HepG2 (cell line): Measurements from ENCODE around the gene ARMC2. TPM values are rescaled to one million over a fixed set of nuclear protein-coding genes. Genes with fewer than 3 reads are reported as not detected.

ENCODE experiments used
- ATAC-seq: fragments of 200-7000 bp; cut with Tn5 transposase; 3 replicates; pipeline ENCODE4 v1.9.1; 2020; ENCODE audit warnings: mild to moderate bottlenecking, moderate library complexity
- BruUV-seq: library from RNA; stranded (reverse); fragments of 400-500 nt; replicated peaks from 2 replicates; lab custom pipeline; 2021; lab: Mats Ljungman, UMichigan
- CTCF ChIA-PET: fragments of 300-600 bp; formaldehyde crosslinking; extraction: SDS; loops from one replicate; lab custom pipeline; 2021; ENCODE audit warnings: low total read pairs, inconsistent platforms, low intra/inter-chr PET ratio; lab: Yijun Ruan, JAX
- POLR2A ChIA-PET: fragments of 350-600 bp; sonication (Branson Sonifier 250); formaldehyde crosslinking; loops from one replicate; lab custom pipeline; 2020; ENCODE audit warnings: antibody characterized with exemption, inconsistent platforms; lab: Yijun Ruan, JAX
- DNase-seq: peaks from one replicate; pipeline ENCODE4 v3.0.0-alpha.2; 2015; ENCODE audit warnings: low spot score
- FAIRE-seq: peaks from 3 replicates; lab custom pipeline; 2011; peaks lifted over from hg19 to GRCh38; lab: Jason Lieb, UNC
- H2AFZ ChIP-seq: one replicate; pipeline ENCODE4 v1.6.1; 2011; ENCODE audit warnings: low read length, inconsistent platforms
- H3K27ac ChIP-seq: fragments of 300-600 bp; 3 replicates; pipeline ENCODE4 v1.8.0; 2011; ENCODE audit warnings: mixed run types, mild to moderate bottlenecking, mixed read lengths, low read length, inconsistent platforms; ENCODE audit not compliant: insufficient read depth; ENCODE audit errors: extremely low read length
- H3K27me3 ChIP-seq, 2 experiments: fragments of 200-600 bp in 1 of 2; 2 replicates in 1 of 2; 3 replicates in 1 of 2; pipeline versions ENCODE4 v1.6.0 to v1.8.0; 2011; ENCODE audit warnings: low read length in 2 of 2, mild to moderate bottlenecking in 2 of 2, moderate library complexity in 2 of 2, inconsistent platforms in 1 of 2; ENCODE audit not compliant: insufficient read depth in 2 of 2, control insufficient read depth in 1 of 2
- H3K36me3 ChIP-seq, 2 experiments: fragments of 200-600 bp in 1 of 2; replicated peaks in 1 of 2; 2 replicates in 1 of 2; 3 replicates in 1 of 2; pipeline versions ENCODE4 v1.5.1 to v1.8.0; 2011; ENCODE audit warnings: low read length in 2 of 2, inconsistent platforms in 1 of 2; ENCODE audit not compliant: insufficient read depth in 2 of 2, control insufficient read depth in 1 of 2
- H3K4me1 ChIP-seq: 2 replicates; pipeline ENCODE4 v1.5.1; 2012; ENCODE audit warnings: low read length, inconsistent platforms; ENCODE audit not compliant: insufficient read depth
- H3K4me2 ChIP-seq: 2 replicates; pipeline ENCODE4 v1.6.0; 2011; ENCODE audit warnings: low read depth, low read length, inconsistent platforms
- H3K4me3 ChIP-seq, 3 experiments: fragments of 200-600 bp in 1 of 3; sonication (generic), shearing (Covaris generic) in 1 of 3; replicated peaks in 1 of 3; 2 replicates each; pipeline ENCODE4 v1.5.1; 2011 to 2016; ENCODE audit warnings: low read length in 3 of 3, inconsistent platforms in 2 of 3, low read depth in 2 of 3, mild to moderate bottlenecking in 2 of 3, control low read depth in 1 of 3, mixed read lengths in 1 of 3; ENCODE audit not compliant: insufficient read depth in 1 of 3
- H3K79me2 ChIP-seq: one replicate; pipeline ENCODE4 v1.6.1; 2011; ENCODE audit warnings: low read length, inconsistent platforms; ENCODE audit not compliant: insufficient read depth
- H3K9ac ChIP-seq: 2 replicates; pipeline ENCODE4 v1.6.0; 2011; ENCODE audit warnings: mild to moderate bottlenecking, low read depth, low read length, inconsistent platforms; ENCODE audit not compliant: insufficient read depth
- H3K9me3 ChIP-seq: 2 replicates; pipeline ENCODE4 v1.5.1; 2012; ENCODE audit warnings: mild to moderate bottlenecking, low read length
- H4K20me1 ChIP-seq: 2 replicates; pipeline ENCODE4 v1.6.0; 2011; ENCODE audit warnings: inconsistent platforms, mild to moderate bottlenecking, low read length, moderate library complexity; ENCODE audit not compliant: insufficient read depth
- ARID5B ChIP-seq: IDR thresholded peaks from 2 replicates; pipeline ENCODE4 v1.4.0; 2020; ENCODE audit warnings: mild to moderate bottlenecking, missing genetic modification reagents
- ATM ChIP-seq: fragments of 450-650 bp; IDR thresholded peaks from 2 replicates; pipeline ENCODE4 v1.7.1; 2017; ENCODE audit warnings: mild to moderate bottlenecking, borderline replicate concordance
- EHMT2 ChIP-seq: fragments of 200-600 bp; sonication (generic); IDR thresholded peaks from 2 replicates; pipeline ENCODE4 v1.7.0; 2017; ENCODE audit warnings: antibody characterized with exemption, low read depth, low read length, borderline replicate concordance
- HNF4A ChIP-seq: sonication (generic); formaldehyde crosslinking; IDR thresholded peaks from 2 replicates; pipeline ENCODE4 v1.4.0; 2020; ENCODE audit warnings: missing genetic modification reagents
- HNRNPH1 ChIP-seq: fragments of 200-400 bp; formaldehyde crosslinking; optimal IDR thresholded peaks from 2 replicates; pipeline ENCODE3; 2017; ENCODE audit warnings: mild to moderate bottlenecking, low read depth, low read length
- ISL2 ChIP-seq: sonication (generic); formaldehyde crosslinking; IDR thresholded peaks from 2 replicates; pipeline ENCODE4 v1.5.0; 2020; ENCODE audit warnings: missing genetic modification reagents
- SOX13 ChIP-seq, 3 experiments: fragments of 450-650 bp in 1 of 3; sonication (generic) in 1 of 3; formaldehyde crosslinking in 1 of 3; IDR thresholded peaks in 2 of 3; conservative IDR thresholded peaks in 1 of 3; 2 replicates each; pipeline versions ENCODE4 v1.5.0 to v1.6.1; 2016 to 2020; ENCODE audit warnings: antibody characterized with exemption in 1 of 3, mild to moderate bottlenecking in 1 of 3, missing compliant biosample characterization in 1 of 3, missing genetic modification reagents in 1 of 3, moderate library complexity in 1 of 3
- TFAP4 ChIP-seq: sonication (generic); IDR thresholded peaks from 2 replicates; pipeline ENCODE4 v1.6.1; 2016; ENCODE audit warnings: low read depth, borderline replicate concordance
- ZBTB7B ChIP-seq: sonication (generic); formaldehyde crosslinking; IDR thresholded peaks from 2 replicates; pipeline ENCODE4 v1.4.0; 2020; ENCODE audit warnings: missing genetic modification reagents
- ZMYM4 ChIP-seq: sonication (generic); formaldehyde crosslinking; IDR thresholded peaks from 2 replicates; pipeline ENCODE4 v1.8.1; 2023; ENCODE audit warnings: mild to moderate bottlenecking, missing genetic modification reagents
- ZNF549 ChIP-seq: sonication (generic); formaldehyde crosslinking; IDR thresholded peaks from 2 replicates; pipeline ENCODE4 v1.5.0; 2020; ENCODE audit warnings: missing genetic modification reagents
- WGBS: methylation state at CpG from one replicate; pipeline ENCODE4 v1.1.6; 2017; ENCODE audit warnings: low lambda C conversion rate; 5-methylcytosine and 5-hydroxymethylcytosine counted together
- in situ Hi-C: cut with HindIII; loops from 2 replicates; pipeline ENCODE4 v1.10.0; 2017; ENCODE audit warnings: low pct_unique_long_range_greater_than_20kb; ENCODE audit not compliant: extremely low pct_ligation_motif_present
- intact Hi-C: fragments of 100-400 bp; cut with micrococcal nuclease; formaldehyde crosslinking; loops from one replicate; pipeline ENCODE4 v1.10.0; 2022; ENCODE audit not compliant: unreplicated experiment
- polyA plus RNA-seq, 8 experiments: library from polyadenylated mRNA; depleted of rRNA in 3 of 8; stranded (reverse) in 7 of 8; unstranded in 1 of 8; fragments of >200 nt; fragmentation: Illumina TruSeq in 4 of 8; extraction: Trizol in 4 of 8; gene quantifications; 2 replicates each; pipeline versions ENCODE4 v1.2.1 to v1.2.3, GENCODE V29; 2011 to 2016; ENCODE audit warnings: low read depth in 4 of 8, missing spikeins in 1 of 8, mixed read lengths in 1 of 8; ENCODE audit not compliant: insufficient read depth in 1 of 8
- total RNA-seq, 5 experiments: library from RNA; depleted of rRNA; stranded (reverse); fragments of >200 nt; fragmentation: Illumina TruSeq; extraction: Trizol; gene quantifications; 2 replicates each; pipeline ENCODE4 v1.2.3, GENCODE V29; 2016; ENCODE audit warnings: low read depth in 1 of 5
- TF ChIP-seq, protein P1 (sequence below): sonication (generic); formaldehyde crosslinking; IDR thresholded peaks from 2 replicates; pipeline ENCODE4 v1.5.0; 2020; ENCODE audit warnings: missing genetic modification reagents, mild to moderate bottlenecking, borderline replicate concordance
- TF ChIP-seq, protein P2 (sequence below): sonication (generic); formaldehyde crosslinking; IDR thresholded peaks from 2 replicates; pipeline ENCODE4 v1.5.0; 2020; ENCODE audit warnings: mild to moderate bottlenecking, missing genetic modification reagents, borderline replicate concordance

The ARMC2 gene
- total and polyA plus RNA-seq, 2 of the 13 experiments (the other 11 are each of a cell fraction or from before 2014, with no cell fraction given): 1.4 to 3.2 TPM

DNA sequence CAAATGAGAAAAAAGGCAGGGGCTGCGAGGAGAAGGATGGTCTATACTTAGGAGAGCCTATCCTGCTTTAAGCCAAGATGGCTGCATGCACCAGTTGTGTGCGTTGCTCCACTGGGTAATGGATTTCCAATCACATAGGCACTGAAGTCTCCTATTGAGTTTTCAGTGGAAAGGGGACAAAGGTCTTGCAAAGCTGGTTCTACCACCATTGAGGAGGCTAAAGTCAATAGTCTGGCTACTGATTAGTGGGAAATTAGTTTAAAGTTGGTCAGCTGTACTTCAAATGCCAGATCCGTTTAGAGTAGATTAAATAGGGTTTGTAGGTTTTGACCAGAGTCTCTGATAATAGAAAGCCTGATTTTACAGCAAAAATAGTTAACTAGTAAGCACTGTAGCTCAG lies 141.5 kb downstream of the ARMC2 start:
- peak; percentile 79 for FAIRE-seq
- TF ChIP-seq EHMT2 (peak; percentile 87; the same call in 1 of the 2 replicates), ZMYM4 (CRISPR knock-in tag) (peak; percentile 96), ZBTB7B (no peak), SOX13 (IDR thresholded peaks at IDR 0.05) (no peak), SOX13 (CRISPR knock-in tag; conservative IDR thresholded peaks at IDR 0.05 in 1 of 2, IDR thresholded peaks at IDR 0.05 in 1 of 2) (peak in 1 of 2 experiments; percentile 23; a peak in 1 of 4 replicates), TFAP4 (peak; percentile 74; the same call in 1 of the 2 replicates), ISL2 (CRISPR knock-in tag) (0 out of 2 replicates have a peak, but pooled peaks have one; percentile 26), ARID5B (0 out of 2 replicates have a peak, but pooled peaks have one; percentile 7), ZNF549 (CRISPR knock-in tag) (no peak), ATM (no peak), HNRNPH1 (no peak), HNF4A (peak; percentile 79)
- TF ChIP-seq, protein P1, sequence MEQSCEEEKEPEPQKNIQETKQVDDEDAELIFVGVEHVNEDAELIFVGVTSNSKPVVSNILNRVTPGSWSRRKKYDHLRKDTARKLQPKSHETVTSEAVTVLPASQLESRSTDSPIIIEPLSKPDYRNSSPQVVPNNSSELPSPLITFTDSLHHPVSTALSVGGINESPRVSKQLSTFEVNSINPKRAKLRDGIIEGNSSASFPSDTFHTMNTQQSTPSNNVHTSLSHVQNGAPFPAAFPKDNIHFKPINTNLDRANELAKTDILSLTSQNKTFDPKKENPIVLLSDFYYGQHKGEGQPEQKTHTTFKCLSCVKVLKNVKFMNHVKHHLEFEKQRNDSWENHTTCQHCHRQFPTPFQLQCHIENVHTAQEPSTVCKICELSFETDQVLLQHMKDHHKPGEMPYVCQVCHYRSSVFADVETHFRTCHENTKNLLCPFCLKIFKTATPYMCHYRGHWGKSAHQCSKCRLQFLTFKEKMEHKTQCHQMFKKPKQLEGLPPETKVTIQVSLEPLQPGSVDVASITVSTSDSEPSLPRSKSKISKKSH (CRISPR knock-in tag): no peak
- TF ChIP-seq, protein P2, sequence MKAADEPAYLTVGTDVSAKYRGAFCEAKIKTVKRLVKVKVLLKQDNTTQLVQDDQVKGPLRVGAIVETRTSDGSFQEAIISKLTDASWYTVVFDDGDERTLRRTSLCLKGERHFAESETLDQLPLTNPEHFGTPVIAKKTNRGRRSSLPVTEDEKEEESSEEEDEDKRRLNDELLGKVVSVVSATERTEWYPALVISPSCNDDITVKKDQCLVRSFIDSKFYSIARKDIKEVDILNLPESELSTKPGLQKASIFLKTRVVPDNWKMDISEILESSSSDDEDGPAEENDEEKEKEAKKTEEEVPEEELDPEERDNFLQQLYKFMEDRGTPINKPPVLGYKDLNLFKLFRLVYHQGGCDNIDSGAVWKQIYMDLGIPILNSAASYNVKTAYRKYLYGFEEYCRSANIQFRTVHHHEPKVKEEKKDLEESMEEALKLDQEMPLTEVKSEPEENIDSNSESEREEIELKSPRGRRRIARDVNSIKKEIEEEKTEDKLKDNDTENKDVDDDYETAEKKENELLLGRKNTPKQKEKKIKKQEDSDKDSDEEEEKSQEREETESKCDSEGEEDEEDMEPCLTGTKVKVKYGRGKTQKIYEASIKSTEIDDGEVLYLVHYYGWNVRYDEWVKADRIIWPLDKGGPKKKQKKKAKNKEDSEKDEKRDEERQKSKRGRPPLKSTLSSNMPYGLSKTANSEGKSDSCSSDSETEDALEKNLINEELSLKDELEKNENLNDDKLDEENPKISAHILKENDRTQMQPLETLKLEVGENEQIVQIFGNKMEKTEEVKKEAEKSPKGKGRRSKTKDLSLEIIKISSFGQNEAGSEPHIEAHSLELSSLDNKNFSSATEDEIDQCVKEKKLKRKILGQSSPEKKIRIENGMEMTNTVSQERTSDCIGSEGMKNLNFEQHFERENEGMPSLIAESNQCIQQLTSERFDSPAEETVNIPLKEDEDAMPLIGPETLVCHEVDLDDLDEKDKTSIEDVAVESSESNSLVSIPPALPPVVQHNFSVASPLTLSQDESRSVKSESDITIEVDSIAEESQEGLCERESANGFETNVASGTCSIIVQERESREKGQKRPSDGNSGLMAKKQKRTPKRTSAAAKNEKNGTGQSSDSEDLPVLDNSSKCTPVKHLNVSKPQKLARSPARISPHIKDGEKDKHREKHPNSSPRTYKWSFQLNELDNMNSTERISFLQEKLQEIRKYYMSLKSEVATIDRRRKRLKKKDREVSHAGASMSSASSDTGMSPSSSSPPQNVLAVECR (CRISPR knock-in tag): peak; percentile 19; the same call in 1 of the 2 replicates

More for the DNA sequence above, 141.5 kb downstream of the ARMC2 start:
- peak overlapping the region; percentile 19; the same call in 1 of the 2 replicates for H3K4me2 ChIP-seq
- no peaks in the 10 kb centered on the region for H3K79me2 ChIP-seq
- H3K4me1 ChIP-seq: peaks cover 23% of the 10 kb centered on the region
- intact Hi-C loops (no loop called here), in situ Hi-C loops (no loop called here)
- DNase-seq (peak; percentile 45), ATAC-seq (peak; percentile 93)
- H3K9ac ChIP-seq: no peak overlapping the region
- no TSS peak for BruUV-seq
- H2AFZ ChIP-seq: no peak overlapping the region
- ChIA-PET CTCF (no interaction called here), POLR2A (no interaction called here)
- no peaks in the 10 kb centered on the region for H3K27me3 ChIP-seq
- 64% methylated on average over 3 of the region's 3 CpGs for WGBS
- peaks cover 21 to 25% of the 10 kb centered on the region in 2 experiments for H3K36me3 ChIP-seq
- peak overlapping the region; percentile 53 for H3K27ac ChIP-seq
- no peaks in the 10 kb centered on the region for H3K9me3 ChIP-seq
- no peaks in the 10 kb centered on the region for H4K20me1 ChIP-seq
- H3K4me3 ChIP-seq: no peak overlapping the region
